ENCODE results near the gene EPB41L4B.

DNA sequence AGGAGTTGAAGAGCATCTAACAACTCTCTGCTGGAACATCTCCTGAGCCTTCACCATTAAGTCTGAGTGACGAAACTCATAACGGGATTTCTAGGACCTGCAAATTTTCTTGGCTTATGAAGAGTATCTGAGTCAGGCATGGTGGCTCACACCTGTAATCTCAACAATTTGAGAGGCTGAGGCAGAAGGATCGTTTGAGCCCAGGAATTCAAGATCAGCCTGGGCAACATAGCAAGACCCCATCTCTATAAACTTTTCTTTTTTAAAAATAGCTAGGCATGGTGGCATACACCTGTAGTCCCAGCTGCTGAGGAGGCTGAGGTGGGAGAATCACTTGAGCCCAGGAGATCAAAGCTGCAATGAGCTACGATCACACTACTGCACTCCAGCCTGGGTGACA is 48.8 kb downstream of the EPB41L4B start:
- TF ChIP-seq POLR2A (IDR thresholded peaks at IDR 0.05) = no peak
- TF ChIP-seq, protein P1, sequence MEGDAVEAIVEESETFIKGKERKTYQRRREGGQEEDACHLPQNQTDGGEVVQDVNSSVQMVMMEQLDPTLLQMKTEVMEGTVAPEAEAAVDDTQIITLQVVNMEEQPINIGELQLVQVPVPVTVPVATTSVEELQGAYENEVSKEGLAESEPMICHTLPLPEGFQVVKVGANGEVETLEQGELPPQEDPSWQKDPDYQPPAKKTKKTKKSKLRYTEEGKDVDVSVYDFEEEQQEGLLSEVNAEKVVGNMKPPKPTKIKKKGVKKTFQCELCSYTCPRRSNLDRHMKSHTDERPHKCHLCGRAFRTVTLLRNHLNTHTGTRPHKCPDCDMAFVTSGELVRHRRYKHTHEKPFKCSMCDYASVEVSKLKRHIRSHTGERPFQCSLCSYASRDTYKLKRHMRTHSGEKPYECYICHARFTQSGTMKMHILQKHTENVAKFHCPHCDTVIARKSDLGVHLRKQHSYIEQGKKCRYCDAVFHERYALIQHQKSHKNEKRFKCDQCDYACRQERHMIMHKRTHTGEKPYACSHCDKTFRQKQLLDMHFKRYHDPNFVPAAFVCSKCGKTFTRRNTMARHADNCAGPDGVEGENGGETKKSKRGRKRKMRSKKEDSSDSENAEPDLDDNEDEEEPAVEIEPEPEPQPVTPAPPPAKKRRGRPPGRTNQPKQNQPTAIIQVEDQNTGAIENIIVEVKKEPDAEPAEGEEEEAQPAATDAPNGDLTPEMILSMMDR (IDR thresholded peaks at IDR 0.05) = no peak
